GDM1 (cell line): ENCODE data around the gene NOMO2.
"Not testable (repeated sequence)": the region's sequence is repeated elsewhere in the genome, so short reads cannot be mapped to it uniquely, and the experiment has no call there.

Experiments
- DNase-seq: peaks from one replicate; lab custom pipeline; 2025; lab: John Stamatoyannopoulos, UW

The NOMO2 gene, protein sequence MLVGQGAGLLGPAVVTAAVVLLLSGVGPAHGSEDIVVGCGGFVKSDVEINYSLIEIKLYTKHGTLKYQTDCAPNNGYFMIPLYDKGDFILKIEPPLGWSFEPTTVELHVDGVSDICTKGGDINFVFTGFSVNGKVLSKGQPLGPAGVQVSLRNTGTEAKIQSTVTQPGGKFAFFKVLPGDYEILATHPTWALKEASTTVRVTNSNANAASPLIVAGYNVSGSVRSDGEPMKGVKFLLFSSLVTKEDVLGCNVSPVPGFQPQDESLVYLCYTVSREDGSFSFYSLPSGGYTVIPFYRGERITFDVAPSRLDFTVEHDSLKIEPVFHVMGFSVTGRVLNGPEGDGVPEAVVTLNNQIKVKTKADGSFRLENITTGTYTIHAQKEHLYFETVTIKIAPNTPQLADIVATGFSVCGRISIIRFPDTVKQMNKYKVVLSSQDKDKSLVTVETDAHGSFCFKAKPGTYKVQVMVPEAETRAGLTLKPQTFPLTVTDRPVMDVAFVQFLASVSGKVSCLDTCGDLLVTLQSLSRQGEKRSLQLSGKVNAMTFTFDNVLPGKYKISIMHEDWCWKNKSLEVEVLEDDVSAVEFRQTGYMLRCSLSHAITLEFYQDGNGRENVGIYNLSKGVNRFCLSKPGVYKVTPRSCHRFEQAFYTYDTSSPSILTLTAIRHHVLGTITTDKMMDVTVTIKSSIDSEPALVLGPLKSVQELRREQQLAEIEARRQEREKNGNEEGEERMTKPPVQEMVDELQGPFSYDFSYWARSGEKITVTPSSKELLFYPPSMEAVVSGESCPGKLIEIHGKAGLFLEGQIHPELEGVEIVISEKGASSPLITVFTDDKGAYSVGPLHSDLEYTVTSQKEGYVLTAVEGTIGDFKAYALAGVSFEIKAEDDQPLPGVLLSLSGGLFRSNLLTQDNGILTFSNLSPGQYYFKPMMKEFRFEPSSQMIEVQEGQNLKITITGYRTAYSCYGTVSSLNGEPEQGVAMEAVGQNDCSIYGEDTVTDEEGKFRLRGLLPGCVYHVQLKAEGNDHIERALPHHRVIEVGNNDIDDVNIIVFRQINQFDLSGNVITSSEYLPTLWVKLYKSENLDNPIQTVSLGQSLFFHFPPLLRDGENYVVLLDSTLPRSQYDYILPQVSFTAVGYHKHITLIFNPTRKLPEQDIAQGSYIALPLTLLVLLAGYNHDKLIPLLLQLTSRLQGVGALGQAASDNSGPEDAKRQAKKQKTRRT

DNA sequence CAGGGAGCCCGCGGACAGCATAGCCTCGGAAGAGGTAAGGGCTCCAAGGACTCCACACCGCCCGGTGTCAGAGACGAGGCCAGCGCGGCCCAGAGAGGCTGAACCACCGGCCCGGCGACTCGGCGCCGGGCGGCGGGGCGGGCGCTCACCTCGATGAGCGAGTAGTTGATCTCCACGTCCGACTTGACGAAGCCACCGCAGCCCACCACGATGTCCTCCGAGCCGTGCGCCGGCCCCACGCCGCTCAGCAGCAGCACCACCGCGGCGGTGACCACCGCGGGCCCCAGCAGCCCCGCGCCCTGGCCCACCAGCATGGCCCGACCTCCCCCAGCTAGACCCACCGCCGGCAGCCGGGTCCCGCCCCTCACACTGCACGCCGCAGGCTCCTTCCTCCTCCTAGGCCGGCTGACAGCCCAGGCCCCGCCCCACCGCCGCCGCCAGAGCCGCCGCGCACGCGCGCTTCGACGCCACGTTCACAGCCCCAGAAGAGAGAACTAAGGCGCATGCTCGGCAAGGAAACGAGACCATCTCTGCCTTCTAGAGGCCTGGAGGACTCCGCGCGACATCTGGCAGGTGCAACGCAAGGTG lies at the start of gene NOMO2:
Gene NOMO2 (minus strand): TSS at position 371 of the 588 bp plus-strand sequence. CDS start 57 bp downstream, at position 314.
- not testable (repeated sequence) for DNase-seq

DNA sequence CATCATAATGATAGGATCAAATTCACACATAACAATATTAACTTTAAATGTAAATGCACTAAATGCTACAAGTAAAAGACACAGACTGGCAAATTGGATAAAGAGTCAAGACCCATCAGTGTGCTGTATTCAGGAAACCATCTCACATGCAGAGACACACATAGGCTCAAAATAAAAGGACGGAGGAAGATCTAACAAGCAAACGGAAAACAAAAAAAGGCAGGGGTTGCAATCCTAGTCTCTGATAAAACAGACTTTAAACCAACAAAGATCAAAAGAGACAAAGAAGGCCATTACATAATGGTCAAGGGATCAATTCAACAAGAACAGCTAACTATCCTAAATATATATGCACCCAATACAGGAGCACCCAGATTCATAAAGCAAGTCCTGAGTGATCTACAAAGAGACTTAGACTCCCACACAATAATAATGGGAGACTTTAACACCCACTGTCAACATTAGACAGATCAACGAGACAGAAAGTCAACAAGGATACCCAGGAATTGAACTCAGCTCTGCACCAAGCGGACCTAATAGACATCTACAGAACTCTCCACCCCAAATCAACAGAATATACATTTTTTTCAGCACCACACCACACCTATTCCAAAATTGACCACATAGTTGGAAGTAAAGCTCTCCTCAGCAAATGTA lies 48.4 kb upstream of the NOMO2 start:
- not testable (repeated sequence) for DNase-seq

DNA sequence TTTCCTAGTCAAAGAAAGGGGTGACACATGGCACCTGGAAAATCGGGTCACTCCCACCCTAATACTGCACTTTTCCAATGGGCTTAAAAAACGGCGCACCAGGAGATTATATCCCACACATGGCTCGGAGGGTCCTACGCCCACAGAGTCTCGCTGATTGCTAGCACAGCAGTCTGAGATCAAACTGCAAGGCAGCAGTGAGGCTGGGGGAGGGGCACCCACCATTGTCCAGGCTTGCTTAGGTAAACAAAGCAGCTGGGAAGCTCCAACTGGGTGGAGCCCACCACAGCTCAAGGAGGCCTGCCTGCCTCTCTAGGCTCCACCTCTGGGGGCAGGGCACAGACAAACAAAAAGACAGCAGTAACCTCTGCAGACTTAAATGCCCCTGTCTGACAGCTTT lies 46.4 kb upstream of the NOMO2 start:
- DNase-seq: not testable (repeated sequence)

DNA sequence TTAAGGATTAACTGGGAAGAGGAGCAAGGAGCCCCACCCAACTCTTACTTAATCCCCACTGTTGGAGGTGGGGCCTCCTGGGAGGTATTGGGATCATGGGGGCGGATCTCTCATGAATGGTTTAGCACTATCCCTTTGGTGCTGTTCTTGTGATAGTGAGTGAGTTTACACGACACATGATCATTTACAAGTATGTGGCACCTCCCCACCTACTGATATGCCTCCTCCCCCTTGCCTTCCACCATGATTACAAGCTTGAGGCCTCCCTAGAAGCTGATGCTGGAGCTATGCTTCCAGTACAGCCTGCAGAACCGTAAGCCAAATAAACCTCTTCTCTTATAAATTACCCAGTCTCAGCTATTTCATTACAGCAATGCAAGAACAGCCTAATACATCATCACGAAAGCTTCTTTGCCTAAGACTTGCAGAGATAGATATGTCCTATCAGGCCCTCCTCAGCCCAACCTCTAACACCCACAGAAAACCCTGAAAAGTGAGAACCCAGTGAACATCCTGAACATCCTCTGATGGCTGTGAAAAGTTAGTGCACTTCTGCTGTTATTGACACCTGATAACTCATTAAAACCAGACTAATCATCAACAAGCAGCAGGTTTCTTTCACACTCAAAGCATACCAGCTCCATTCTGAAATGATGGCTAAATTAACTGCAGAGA lies 41.8 kb upstream of the NOMO2 start:
- DNase-seq: not testable (repeated sequence)

DNA sequence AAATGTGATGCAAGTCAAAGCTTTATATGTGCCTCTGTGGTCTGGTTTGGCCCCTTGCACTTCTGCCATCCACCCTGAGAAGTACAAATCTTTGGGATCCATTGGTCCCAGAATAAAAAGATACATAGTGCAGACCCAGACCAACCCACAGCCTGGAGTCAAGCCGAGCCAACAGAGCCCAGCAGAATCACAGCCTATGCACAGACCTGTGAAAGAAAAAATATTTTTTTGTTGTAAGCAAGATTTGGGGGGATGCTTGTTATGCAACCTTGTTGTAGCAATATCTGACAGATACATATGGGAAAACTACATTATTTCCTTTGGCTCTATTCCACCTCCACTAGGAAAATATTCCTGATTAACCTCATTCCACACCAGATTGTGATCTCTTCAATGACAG lies 36.7 kb upstream of the NOMO2 start:
- DNase-seq: not testable (repeated sequence)

DNA sequence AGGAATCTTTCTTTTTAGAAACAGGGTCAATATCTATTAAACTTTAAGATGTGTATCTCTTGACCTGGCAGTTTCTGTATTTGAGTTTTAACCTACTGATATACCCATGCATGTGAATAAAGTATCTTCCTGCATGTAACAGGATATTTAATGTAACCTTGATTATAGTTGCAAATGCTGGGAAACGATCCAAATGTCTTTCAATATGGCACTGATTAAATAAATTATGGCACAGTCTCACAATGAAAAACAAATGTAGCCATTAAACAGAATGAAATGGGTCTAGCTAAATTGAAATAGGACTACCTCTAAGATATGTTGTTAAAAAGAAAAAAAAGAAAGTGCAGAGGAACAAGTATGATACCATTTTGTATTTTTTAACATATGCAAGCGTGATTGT lies 35.8 kb upstream of the NOMO2 start:
- DNase-seq: not testable (repeated sequence)

DNA sequence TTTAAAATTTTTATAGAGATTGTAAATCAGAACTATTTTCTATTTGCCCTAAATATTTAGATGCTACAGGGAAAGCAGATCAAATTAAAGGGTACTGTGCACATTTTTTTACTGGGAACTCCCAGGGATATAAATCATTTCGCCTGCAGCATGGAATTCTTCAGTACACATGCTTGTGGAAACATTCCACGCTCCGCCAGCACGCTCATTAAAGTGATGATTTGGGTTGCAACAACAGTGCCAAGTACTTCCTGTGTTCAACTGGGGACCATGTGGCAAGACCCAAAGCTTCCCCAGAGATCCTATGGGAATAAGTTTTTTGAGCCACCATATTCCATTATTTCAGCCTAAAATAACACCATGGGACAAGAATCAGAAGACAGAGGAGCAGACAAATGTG lies 35.4 kb upstream of the NOMO2 start:
- DNase-seq: not testable (repeated sequence)

DNA sequence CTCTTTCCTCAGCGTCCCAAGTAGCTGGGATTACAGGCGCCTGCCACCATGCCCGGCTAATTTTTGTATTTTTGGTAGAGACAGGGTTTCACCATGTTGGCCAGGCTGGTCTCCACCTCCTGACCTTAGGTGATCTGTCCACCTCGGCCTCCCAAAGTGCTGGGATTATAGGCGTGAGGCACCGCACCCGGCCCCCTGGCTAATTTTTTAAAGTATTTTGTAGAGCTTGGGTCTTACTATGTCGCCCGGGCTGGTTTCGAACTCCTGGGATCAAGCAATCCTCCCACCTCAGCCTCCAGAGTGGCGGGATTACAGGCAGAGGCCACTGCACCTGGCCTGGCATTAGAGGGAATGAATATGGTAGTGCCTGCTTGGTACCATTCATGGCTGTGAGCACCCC lies 33.9 kb upstream of the NOMO2 start:
- not testable (repeated sequence) for DNase-seq

DNA sequence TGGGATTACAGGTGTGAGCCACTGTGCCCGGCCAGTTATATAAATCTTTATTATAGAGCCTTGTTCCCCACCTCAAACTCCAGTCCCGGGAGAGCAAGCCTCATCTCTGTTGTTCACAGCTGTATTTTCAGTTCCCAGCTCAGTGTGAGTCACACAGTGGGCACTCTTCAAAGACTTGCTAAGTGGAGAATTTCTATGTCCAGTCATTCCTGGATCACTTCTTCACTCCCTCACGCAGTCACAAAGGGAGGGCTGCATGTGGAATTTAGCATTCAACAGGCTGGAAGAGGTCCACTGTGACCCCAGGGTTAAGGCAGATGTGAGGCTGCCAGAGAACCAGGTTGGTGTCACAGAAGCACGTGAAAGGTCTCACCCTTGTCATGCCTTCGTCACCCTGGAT lies 33.0 kb upstream of the NOMO2 start:
- not testable (repeated sequence) for DNase-seq

DNA sequence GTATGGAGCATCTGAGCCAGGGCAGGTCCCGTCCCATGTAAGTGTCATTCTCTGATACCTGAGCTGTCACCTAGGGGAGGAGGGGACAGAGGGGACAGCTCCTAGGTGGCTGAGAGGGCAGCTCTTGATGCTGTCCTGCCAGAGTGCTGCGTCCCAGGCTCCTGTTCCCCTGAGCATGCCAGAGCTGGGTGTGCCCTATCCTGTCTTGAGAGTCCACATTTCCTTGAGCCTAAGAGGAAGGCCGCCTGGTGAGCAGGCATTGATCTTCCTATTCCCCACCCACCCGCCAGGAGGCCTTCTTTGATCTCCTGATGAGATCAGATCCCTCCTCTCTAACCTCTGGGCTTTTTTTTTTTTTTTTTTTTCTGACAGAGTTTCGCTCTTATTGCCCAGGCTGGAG lies 32.0 kb upstream of the NOMO2 start:
- not testable (repeated sequence) for DNase-seq

DNA sequence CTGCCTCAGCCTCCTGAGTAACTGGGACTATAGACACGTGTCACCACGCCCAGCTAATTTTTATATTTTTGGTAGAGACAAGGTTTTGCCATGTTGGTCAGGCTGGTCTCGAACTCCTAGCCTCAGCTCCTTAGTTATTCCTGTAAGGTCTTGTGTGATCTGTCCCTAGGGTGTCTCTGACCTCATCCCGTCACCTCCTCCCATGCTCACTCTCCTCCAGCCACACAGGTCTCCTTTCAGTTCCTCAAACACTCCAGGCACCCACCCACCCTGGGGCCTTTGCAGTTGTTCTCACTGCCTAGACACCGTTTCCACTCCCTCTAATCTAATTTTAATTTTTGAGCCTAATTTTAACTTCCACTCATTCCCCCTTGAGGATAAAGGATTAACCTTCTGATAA lies 31.1 kb upstream of the NOMO2 start:
- DNase-seq: not testable (repeated sequence)

DNA sequence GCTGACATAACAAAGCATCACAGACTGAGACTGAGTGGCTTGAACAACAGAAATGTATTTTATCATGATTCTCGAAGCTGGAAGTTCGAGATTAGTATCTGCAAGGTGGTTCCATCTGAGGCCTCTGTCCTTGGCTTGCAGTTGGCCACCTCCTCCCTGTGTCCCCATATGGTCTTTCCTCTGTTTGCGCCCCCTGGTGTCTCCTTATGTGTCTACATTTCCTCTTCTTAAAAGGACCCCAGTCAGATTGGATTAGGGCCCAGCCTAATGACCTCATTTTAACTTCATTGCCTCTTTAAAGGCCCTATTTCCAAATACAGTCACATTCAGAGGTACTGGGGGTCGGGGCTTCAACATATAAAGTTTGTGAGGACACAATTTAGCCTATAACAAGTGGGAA lies 30.0 kb upstream of the NOMO2 start:
- DNase-seq: not testable (repeated sequence)

DNA sequence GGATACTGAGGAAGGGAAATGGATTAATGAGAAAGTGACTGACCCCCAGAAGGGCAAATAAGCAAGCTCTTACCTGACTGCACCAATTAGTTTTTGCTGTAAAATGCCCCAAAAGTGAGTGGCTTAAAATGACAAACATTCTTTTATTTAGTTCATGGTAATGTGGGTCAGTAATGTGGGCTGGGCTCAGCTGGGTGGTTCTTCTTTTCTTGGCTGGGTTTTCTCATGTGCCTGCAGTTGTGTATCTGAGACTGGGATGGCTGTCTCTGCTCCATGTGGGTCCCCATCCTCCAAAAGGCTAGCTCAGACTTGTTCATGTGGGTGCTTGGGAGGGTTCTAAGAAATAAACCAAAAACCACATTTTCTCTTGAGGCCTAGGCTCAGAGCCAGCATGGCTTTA lies 29.5 kb upstream of the NOMO2 start:
- DNase-seq: not testable (repeated sequence)

DNA sequence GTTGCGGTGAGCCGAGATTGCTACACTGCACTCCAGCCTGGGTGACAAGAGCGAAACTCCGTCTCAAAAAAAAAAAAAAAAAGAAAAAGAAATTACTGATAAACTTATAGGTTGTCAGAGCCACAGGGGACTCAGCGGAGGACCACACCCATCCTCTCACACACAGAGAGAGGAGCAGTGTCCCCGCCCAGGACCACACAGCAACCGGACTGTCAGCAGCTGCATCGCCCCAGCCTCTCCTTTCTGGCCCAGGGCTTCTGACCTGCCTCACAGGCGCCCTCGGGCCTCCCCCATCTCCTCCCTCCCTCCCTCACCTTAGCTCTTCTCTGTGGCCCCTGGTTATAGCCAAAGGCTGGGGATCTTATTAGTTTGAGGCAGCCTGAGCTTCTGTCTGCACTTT lies 27.9 kb upstream of the NOMO2 start:
- not testable (repeated sequence) for DNase-seq

DNA sequence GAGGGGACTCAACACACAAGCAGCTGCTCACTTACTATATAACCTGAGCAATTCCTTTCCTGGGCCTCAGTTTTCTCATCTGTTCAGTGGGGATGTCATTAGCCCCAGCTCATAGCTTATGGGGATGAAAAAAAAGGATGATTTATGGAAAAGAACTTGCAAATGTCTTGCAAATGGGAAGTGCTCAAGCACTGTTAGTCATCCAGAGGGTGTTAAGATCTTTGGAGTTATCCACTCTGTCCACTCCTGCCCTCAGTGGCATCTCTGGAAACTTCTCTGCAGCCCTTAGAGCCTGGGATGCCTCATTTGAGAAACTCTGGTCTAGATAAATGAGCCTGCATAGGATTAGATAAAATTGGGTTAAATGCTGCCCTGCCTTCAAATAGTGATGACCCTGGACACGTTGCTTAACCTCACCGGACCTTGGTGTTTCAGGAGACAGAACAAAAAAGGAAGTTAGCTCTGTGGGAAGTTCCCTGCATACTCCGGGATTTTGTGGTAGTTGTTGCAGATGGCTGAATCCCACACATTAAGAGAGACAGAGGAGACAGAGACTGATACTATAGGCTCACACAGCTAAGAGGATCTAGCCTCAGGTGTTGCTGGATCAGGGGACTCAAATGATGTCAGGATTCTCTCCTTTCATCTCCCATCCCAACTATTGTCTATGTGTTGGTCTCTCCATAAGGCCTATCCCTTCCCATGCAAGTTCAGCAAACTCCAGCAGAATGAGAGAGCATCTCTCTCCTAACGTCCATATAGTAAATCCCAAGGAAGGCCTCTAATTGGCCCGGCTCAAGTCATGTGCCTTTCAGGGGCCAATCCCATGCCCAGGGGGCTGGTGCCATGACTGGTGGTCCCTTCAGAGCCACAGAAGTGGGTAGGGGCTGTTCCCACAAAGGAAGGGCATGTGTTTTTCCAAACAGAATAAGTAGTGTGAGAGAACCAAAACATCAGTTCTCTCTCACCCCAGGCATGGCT lies 25.0 kb upstream of the NOMO2 start:
- DNase-seq: not testable (repeated sequence)

DNA sequence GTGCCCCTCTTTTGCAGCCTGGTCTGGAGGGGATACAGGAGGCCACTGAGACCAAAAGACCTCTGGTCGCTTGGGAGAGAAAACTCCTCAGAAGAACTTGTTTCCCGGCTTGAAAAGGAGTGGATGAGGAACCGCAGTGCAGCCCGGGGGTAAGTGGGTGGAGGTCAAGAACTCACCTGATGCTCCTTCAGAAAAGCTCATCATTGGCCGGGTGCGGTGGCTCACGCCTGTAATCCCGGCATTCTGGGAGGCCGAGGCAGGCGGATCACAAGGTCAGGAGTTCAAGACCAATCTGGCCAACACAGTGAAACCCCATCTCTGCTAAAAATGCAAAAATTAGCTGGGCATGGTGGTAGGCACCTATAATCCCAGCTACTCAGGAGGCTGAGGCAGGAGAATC lies 23.9 kb upstream of the NOMO2 start:
- not testable (repeated sequence) for DNase-seq

DNA sequence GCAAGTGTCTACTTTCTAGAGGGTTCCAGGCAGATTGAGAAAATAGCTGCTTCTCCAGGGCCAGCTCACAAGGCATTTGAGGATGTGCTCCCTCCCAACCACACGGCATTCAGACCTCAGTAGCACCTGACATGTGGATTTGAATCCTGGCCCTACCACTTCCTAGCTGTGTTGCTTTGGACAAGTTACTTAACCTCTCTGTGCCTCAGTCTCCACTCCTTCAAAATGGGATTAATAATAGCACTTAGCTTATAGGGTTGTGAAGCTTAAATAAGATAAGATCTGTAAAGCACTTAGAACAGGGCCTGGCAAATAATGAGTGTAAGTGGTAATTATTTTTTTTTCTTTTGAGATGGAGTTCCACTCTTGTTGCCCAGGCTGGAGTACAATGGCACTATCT lies 21.0 kb upstream of the NOMO2 start:
- no peak for DNase-seq

DNA sequence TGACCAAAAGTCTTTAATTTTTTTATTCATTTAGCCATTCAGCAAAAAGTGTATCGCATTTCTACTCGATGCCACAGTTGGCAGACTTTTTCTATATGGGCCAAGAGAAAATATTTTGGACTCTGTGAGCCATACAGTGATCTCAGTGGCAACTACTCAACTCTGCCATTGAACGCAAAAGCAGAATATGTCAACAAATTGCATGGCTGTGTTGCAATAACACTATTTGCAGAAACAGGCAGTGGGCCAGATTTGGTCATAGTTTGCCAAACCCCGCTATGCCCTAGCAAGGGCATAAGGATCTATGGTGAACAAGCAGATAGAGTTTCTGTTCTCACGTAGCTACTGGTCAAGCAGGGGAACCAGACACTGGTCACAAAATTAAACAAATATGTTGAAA lies 18.5 kb upstream of the NOMO2 start:
- DNase-seq: not testable (repeated sequence)

DNA sequence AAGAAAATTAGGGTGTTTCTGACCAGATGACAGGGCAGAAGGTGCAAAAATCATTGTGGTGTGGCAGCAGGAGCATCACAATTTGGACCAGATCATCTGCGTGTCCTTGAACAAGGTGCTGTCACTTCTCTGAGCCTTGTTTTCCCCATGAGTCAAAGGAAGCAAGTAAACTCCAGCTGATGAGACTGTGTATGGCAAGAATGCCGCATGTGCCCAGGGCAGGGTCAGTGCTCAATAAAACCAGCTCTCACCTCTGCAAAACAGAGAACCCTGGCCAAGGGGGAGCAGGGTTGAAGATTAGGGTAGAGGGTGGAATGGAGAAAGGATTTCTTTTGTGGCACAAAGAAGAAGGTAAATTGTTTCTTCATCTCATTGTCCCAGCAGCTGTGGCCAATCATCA lies 17.4 kb upstream of the NOMO2 start:
- not testable (repeated sequence) for DNase-seq
